ENCODE data around the gene M1AP. TPM values are rescaled to one million over a fixed set of nuclear protein-coding genes. Genes with fewer than 3 reads are reported as not detected.

Gene M1AP
- total RNA-seq, 1 donor from 2014 or later = 0.20 TPM

DNA sequence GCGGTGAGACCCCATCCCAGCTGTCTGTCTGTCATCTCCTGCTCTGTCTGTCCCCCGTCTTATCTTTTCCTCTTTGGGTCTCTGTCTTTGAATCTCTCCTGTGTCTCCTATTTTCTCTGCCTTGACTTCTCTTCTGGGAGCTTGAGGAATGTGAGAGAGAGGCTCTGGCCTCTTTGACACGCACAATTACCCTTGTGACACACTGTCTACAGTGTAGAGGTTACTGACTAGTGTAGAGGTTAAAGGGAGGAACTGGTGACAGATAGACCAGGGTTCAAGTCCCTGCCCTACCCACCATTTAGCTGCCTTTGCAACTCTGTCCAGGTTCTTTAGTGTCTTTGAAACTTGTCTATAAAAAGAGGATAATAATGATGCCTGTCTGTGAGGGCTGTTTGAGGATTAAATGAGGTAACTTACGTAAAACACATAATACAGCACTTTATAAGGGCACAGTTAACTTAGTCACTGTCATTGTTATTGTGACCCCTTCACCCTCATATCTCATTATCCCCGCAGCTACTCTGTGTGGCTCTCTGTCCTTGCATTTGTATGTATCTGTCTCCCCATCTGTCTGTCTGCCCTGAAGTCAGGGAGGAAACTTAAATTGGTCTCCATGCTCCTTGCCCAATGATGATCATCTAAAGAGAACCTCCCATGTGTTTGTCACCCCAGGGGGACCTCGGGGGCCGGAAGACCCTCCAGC, 25.8 kb upstream of the M1AP start:
- Histone ChIP-seq H3K27me3 (ENCODE audit: insufficient read depth, low read length) (no peaks in the 10 kb centered on the region), H3K4me2 (ENCODE audit: low read length) (no peak overlapping the region), H3K9me3 (ENCODE audit: insufficient read depth, low read depth, low read length) (no peaks in the 10 kb centered on the region), H3K79me2 (ENCODE audit: insufficient read depth, low read length) (no peaks in the 10 kb centered on the region), H3K4me1 (ENCODE audit: insufficient read depth, low read length) (no peaks in the 10 kb centered on the region), H2AFZ (ENCODE audit: low read depth, low read length) (no peak overlapping the region), H4K20me1 (ENCODE audit: insufficient read depth, low read length) (no peaks in the 10 kb centered on the region), H3K36me3 (ENCODE audit: insufficient read depth, low read length) (no peaks in the 10 kb centered on the region), H3K9ac (ENCODE audit: low read length) (no peak overlapping the region), H3K27ac (ENCODE audit: low read depth, low read length) (no peak overlapping the region), H3K4me3 (ENCODE audit: insufficient read depth, low read depth, low read length) (no peak overlapping the region)
- Mint-ChIP-seq H3K27ac (ENCODE audit: unreplicated experiment) (no peak overlapping the region), H3K27me3 (ENCODE audit: low read depth, unreplicated experiment) (peaks cover 4% of the 10 kb centered on the region), H3K4me1 (ENCODE audit: low read depth, unreplicated experiment) (peaks cover 6% of the 10 kb centered on the region), H3K36me3 (ENCODE audit: low read depth, unreplicated experiment) (peaks cover 22% of the 10 kb centered on the region), H3K9me3 (ENCODE audit: unreplicated experiment) (peaks cover 1% of the 10 kb centered on the region), H3K4me3 (ENCODE audit: unreplicated experiment) (no peak overlapping the region)
- FAIRE-seq = no peak
- DNase-seq (ENCODE audit: low read depth) = no peak
- TF ChIP-seq CTCF (IDR thresholded peaks at IDR 0.05; ENCODE audit: insufficient read depth, low read depth, low read length) (no peak), EZH2 (IDR thresholded peaks at IDR 0.05; ENCODE audit: insufficient read depth, low read length) (no peak)

DNA sequence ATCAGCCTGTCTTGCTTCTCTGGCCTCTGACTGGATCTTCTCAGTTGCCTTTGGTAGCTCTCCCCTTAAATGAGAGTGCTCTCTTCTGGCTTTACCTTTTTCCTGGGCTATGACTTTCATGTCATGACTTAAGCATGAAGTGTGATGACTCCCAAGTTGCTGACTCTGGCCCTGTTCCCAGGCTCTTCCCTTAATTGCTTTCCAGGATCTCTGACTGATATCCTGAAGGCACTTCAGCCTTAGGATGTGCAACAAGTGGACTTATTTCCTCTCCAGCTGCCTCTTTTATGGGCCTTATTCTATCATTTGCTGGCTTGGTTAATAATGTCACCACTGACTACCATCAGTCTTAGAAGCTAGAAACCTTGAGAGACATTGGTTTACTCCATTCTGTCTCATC, 23.3 kb upstream of the M1AP start:
- H3K9ac ChIP-seq (ENCODE audit: low read length) = no peak overlapping the region
- TF ChIP-seq EZH2 (IDR thresholded peaks at IDR 0.05; ENCODE audit: insufficient read depth, low read length) (no peak), CTCF (IDR thresholded peaks at IDR 0.05; ENCODE audit: insufficient read depth, low read depth, low read length) (no peak)
- H3K4me2 ChIP-seq (ENCODE audit: low read length) = no peak overlapping the region
- peak; percentile 57 for DNase-seq (ENCODE audit: low read depth)
- H3K27me3 ChIP-seq (ENCODE audit: insufficient read depth, low read length) = no peaks in the 10 kb centered on the region
- H3K79me2 ChIP-seq (ENCODE audit: insufficient read depth, low read length) = no peaks in the 10 kb centered on the region
- H3K27ac ChIP-seq (ENCODE audit: low read depth, low read length) = no peak overlapping the region
- Mint-ChIP-seq H3K4me3 (ENCODE audit: unreplicated experiment) (no peak overlapping the region), H3K4me1 (ENCODE audit: low read depth, unreplicated experiment) (peaks cover 6% of the 10 kb centered on the region), H3K9me3 (ENCODE audit: unreplicated experiment) (no peaks in the 10 kb centered on the region), H3K27ac (ENCODE audit: unreplicated experiment) (no peak overlapping the region), H3K27me3 (ENCODE audit: low read depth, unreplicated experiment) (peaks cover 4% of the 10 kb centered on the region), H3K36me3 (ENCODE audit: low read depth, unreplicated experiment) (peaks cover 21% of the 10 kb centered on the region)
- no peaks in the 10 kb centered on the region for H3K36me3 ChIP-seq (ENCODE audit: insufficient read depth, low read length)
- FAIRE-seq = no peak
- H3K4me1 ChIP-seq (ENCODE audit: insufficient read depth, low read length) = no peaks in the 10 kb centered on the region
- H4K20me1 ChIP-seq (ENCODE audit: insufficient read depth, low read length) = no peaks in the 10 kb centered on the region
- H3K4me3 ChIP-seq (ENCODE audit: insufficient read depth, low read depth, low read length) = no peak overlapping the region
- H3K9me3 ChIP-seq (ENCODE audit: insufficient read depth, low read depth, low read length) = no peaks in the 10 kb centered on the region
- no peak overlapping the region for H2AFZ ChIP-seq (ENCODE audit: low read depth, low read length)

- TF ChIP-seq CTCF (IDR thresholded peaks at IDR 0.05; ENCODE audit: insufficient read depth, low read depth, low read length) (no peak), EZH2 (IDR thresholded peaks at IDR 0.05; ENCODE audit: insufficient read depth, low read length) (no peak)
- Mint-ChIP-seq H3K9me3 (ENCODE audit: unreplicated experiment) (no peaks in the 10 kb centered on the region), H3K27me3 (ENCODE audit: low read depth, unreplicated experiment) (peaks cover 4% of the 10 kb centered on the region), H3K4me3 (ENCODE audit: unreplicated experiment) (no peak overlapping the region), H3K27ac (ENCODE audit: unreplicated experiment) (no peak overlapping the region), H3K4me1 (ENCODE audit: low read depth, unreplicated experiment) (peaks cover 6% of the 10 kb centered on the region), H3K36me3 (ENCODE audit: low read depth, unreplicated experiment) (peaks cover 13% of the 10 kb centered on the region)
- Histone ChIP-seq H4K20me1 (ENCODE audit: insufficient read depth, low read length) (no peaks in the 10 kb centered on the region), H3K4me1 (ENCODE audit: insufficient read depth, low read length) (no peaks in the 10 kb centered on the region), H3K4me3 (ENCODE audit: insufficient read depth, low read depth, low read length) (no peak overlapping the region), H3K79me2 (ENCODE audit: insufficient read depth, low read length) (no peaks in the 10 kb centered on the region), H3K36me3 (ENCODE audit: insufficient read depth, low read length) (no peaks in the 10 kb centered on the region), H2AFZ (ENCODE audit: low read depth, low read length) (no peak overlapping the region), H3K9ac (ENCODE audit: low read length) (no peak overlapping the region), H3K9me3 (ENCODE audit: insufficient read depth, low read depth, low read length) (no peaks in the 10 kb centered on the region), H3K4me2 (ENCODE audit: low read length) (no peak overlapping the region), H3K27ac (ENCODE audit: low read depth, low read length) (no peak overlapping the region), H3K27me3 (ENCODE audit: insufficient read depth, low read length) (no peaks in the 10 kb centered on the region)
- FAIRE-seq = no peak
- DNase-seq (ENCODE audit: low read depth) = no peak
These were observed 22.1 kb upstream of the M1AP start for GRCh38 chr2:74670263-74670662.

Data from astrocyte (in vitro differentiated cells and primary cell).